ENCODE results near the gene COL25A1.

COL25A1 gene

DNA sequence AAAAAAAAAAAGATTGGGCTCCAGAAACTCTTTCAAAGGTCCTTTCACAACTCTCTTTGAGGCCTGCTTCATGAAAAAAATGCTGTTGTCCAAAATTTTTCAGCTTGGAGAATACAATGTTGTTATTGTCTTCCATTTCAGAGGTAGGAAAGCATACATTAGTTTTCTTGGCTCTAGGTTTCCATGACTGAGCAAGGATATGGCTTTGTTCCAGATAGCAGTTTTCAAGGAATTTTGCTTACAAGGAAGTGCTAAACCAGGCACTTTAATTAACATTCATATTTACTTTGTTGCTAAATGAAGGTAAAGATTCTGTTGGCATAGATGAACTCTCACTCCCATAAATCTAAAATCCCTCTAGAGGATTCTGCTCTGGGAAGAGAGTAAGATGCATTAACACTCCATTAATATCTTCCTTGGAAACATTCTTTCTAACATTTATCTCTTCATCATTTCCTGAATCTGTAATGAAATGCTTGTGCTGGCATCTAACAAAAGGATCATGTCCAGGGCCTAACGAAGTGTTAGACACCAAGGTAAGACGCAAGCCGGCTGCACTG is 118.4 kb downstream of the COL25A1 start:
- H3K36me3 Mint-ChIP-seq (ENCODE audit: low read depth), result no peaks in the 10 kb centered on the region
- H3K4me1 Mint-ChIP-seq (ENCODE audit: low read depth), result no peaks in the 10 kb centered on the region
- H3K9me3 Mint-ChIP-seq, result no peaks in the 10 kb centered on the region
- H3K4me3 Mint-ChIP-seq, result no peak overlapping the region
- no peak overlapping the region for H3K27ac Mint-ChIP-seq
- peaks cover 19% of the 10 kb centered on the region for H3K27me3 Mint-ChIP-seq (ENCODE audit: low read depth)

DNA sequence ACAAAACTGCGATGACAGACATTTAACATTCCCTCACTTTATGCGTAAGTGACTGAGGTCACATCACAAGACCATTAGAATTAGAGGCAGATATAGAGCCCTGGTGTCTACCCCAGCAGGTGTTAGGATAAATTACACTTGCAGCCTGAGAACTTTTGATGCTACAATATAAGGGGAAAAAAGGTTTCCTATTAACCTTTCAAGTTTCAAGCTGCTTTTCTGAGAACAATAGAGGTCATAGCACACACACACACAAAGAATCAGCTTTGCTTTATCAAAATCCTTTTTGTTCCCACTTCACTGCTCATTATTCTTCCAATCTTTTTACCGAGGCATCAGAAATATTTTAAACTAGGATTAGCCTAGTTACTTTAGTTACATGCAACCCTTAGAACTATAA is 119.8 kb downstream of the COL25A1 start:
- no peak overlapping the region for H3K4me3 Mint-ChIP-seq
- no peaks in the 10 kb centered on the region for H3K4me1 Mint-ChIP-seq (ENCODE audit: low read depth)
- H3K9me3 Mint-ChIP-seq, result no peaks in the 10 kb centered on the region
- no peak overlapping the region for H3K27ac Mint-ChIP-seq
- no peaks in the 10 kb centered on the region for H3K36me3 Mint-ChIP-seq (ENCODE audit: low read depth)
- H3K27me3 Mint-ChIP-seq (ENCODE audit: low read depth), result peaks cover 17% of the 10 kb centered on the region

DNA sequence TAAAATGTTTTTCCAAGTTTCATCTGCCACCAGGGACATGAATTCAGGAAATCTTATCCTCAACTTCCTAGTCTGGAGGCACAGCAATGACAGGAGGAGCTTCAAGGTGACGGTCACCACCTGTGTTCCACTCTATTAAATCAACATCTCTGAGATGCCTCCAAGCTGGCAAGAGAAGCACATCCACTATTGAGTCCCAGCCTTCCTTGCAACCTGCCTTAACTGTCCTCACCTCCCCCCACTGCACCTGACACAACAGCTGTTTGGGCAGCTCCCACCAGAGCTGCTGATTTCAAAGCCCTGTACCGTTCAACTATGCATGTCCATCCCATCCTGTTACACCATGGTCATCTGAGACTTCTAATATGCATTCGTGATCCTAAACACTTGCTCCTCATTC is 123.4 kb downstream of the COL25A1 start:
- no peaks in the 10 kb centered on the region for H3K4me1 Mint-ChIP-seq (ENCODE audit: low read depth)
- H3K27ac Mint-ChIP-seq, result no peak overlapping the region
- H3K27me3 Mint-ChIP-seq (ENCODE audit: low read depth), result peaks cover 17% of the 10 kb centered on the region
- H3K9me3 Mint-ChIP-seq, result no peaks in the 10 kb centered on the region
- H3K36me3 Mint-ChIP-seq (ENCODE audit: low read depth), result no peaks in the 10 kb centered on the region
- H3K4me3 Mint-ChIP-seq, result no peak overlapping the region

DNA sequence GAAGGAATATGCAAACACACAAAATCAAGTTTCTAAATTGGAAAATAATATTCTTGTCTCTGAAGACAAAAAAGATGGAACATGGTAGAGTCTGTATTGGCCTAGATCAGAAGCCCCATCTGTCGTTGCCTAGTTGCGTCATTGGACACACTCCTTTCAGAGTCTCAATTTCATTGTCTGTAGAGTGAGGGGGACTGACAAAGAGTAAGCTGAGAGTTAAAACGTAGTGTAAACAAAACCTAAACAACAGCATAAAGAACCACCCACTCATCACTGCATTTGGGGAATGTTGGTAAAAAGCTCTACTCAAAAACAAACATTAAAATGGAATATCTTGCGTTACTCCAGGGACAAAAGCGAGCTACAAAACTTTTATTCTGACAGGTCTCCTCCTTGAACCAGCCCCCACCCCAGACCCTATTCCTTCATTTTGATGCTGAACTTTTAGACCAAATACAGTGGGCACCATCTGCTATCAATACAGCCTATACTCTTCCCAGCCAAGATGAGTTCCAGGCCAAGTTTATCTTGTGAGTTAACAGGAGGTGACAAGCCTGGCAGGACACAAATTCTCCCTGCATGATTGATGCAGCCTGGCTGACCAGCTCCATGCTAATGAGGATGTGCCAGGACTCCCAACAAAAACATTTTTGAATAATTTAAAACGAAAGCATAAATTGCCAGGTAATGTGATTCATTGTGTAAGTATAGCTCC is 125.2 kb downstream of the COL25A1 start:
- peaks cover 17% of the 10 kb centered on the region for H3K27me3 Mint-ChIP-seq (ENCODE audit: low read depth)
- no peaks in the 10 kb centered on the region for H3K9me3 Mint-ChIP-seq
- H3K4me3 Mint-ChIP-seq, result no peak overlapping the region
- H3K4me1 Mint-ChIP-seq (ENCODE audit: low read depth), result no peaks in the 10 kb centered on the region
- no peak overlapping the region for H3K27ac Mint-ChIP-seq
- no peaks in the 10 kb centered on the region for H3K36me3 Mint-ChIP-seq (ENCODE audit: low read depth)

DNA sequence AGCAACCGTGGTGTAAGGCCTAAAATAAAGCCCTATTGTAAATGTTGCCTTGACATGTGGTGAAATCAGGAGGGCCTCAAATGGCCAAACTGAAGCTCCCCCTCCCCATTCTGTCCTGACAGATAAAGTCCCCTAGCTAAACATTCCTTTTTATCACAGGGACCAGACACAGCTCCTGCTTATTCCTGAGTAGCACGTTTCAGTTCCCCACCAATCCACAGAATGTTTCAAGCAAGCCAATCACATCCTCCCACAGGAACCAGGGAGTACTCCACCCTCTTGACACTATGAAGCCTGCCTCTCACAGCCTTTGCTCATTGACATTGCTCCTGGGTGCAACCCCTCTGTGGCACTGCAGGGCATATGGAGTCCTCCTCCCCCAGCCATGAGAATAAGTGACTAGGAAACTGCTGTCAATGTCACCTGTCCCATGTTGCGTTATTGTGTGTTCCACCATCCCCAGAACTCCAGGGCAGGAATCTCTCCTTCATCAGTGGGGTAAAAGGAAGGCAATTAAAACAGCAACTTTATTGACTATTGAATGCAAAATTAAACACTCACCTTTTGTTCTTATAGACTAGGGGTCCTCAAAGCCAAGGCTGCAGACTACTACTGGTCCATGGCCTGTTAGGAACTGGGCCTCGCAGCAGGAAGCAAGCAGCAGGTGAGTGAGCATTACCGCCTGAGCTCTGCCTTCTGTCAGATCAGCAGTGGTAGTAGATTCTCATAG is 128.1 kb downstream of the COL25A1 start:
- H3K4me1 Mint-ChIP-seq (ENCODE audit: low read depth), result no peaks in the 10 kb centered on the region
- no peaks in the 10 kb centered on the region for H3K9me3 Mint-ChIP-seq
- H3K27ac Mint-ChIP-seq, result no peak overlapping the region
- no peaks in the 10 kb centered on the region for H3K36me3 Mint-ChIP-seq (ENCODE audit: low read depth)
- H3K4me3 Mint-ChIP-seq, result no peak overlapping the region
- H3K27me3 Mint-ChIP-seq (ENCODE audit: low read depth), result peaks cover 4% of the 10 kb centered on the region

DNA sequence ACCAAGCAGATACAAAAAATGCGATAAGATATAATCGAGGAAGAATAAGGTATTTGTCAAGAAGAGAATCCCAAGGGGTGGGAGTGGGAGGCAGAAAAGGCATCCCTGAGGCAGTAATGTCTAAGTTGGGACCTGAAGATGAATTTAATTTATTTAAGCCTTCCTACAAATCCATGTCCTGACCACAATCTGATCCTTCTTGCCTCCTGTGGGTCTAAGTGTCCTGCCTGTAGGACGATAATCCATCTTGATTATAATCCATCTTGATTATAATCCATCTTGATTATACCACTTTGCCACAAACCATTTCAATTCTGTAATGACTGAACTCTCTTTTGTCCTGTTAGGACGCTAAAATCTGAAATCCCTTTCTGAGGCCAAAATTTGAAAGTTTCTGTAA is 130.2 kb downstream of the COL25A1 start:
- Mint-ChIP-seq H3K27me3 (ENCODE audit: low read depth) (peaks cover 10% of the 10 kb centered on the region), H3K27ac (no peak overlapping the region), H3K9me3 (no peaks in the 10 kb centered on the region), H3K4me3 (no peak overlapping the region), H3K36me3 (ENCODE audit: low read depth) (no peaks in the 10 kb centered on the region), H3K4me1 (ENCODE audit: low read depth) (no peaks in the 10 kb centered on the region)

DNA sequence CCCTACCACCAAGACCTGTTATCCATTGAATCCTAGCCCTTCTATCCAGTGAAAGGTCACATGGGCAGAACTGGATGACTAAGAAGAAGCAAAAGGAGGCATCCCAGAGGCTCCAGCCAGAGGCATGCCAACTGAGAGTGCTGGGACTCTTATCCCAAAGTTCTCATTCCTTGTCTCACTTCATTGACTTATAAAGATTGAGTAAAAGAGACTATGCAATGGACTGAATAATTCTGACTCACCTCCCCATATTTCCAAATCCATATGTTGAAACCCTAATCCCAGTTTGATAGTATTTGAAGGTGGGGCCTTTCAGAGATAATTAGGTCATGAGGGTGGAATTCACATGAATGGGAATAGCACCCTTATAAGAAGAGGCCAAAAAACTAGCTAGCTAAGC is 131.4 kb downstream of the COL25A1 start:
- Mint-ChIP-seq H3K9me3 (no peaks in the 10 kb centered on the region), H3K4me1 (ENCODE audit: low read depth) (no peaks in the 10 kb centered on the region), H3K27ac (no peak overlapping the region), H3K4me3 (no peak overlapping the region), H3K27me3 (ENCODE audit: low read depth) (peaks cover 10% of the 10 kb centered on the region), H3K36me3 (ENCODE audit: low read depth) (no peaks in the 10 kb centered on the region)

DNA sequence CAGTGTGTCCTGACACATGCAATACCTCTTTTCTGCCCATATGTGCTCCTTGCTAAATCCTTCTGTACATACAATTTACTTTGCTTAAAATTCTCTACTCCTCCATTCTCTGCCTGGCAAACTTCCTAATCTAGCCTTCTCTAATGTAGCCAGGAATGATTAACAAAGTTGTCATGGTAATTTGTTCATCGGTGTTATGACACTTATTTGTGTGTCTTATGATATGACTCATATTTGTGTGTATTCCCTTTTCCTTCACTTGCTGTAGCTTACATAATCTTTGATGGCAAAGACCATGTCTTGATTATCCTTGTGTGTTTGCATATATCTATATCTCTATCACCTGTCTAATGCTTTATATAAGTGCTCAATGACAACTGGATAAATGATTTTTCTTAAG is 133.3 kb downstream of the COL25A1 start:
- no peaks in the 10 kb centered on the region for H3K36me3 Mint-ChIP-seq (ENCODE audit: low read depth)
- H3K27ac Mint-ChIP-seq, result no peak overlapping the region
- H3K27me3 Mint-ChIP-seq (ENCODE audit: low read depth), result peaks cover 10% of the 10 kb centered on the region
- H3K4me1 Mint-ChIP-seq (ENCODE audit: low read depth), result no peaks in the 10 kb centered on the region
- no peak overlapping the region for H3K4me3 Mint-ChIP-seq
- no peaks in the 10 kb centered on the region for H3K9me3 Mint-ChIP-seq

DNA sequence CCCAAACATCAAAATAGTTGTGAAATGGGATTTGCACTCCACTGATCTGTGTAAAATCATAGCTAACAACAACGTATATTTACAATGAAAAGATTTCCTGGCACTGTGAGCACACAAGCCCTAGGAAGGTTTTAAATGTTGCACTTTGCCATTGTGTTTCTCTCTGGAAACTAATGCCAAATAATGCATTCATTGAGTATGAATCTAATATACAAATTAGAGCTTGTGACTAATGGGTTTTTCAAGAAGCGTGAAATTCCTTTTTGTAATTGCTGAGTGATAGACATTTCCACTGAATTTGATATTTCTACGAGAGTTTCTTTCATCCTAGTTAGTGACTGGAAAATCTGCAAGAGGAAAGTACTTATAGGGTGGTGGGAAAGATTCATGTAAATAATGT is 135.9 kb downstream of the COL25A1 start:
- Mint-ChIP-seq H3K27ac (no peak overlapping the region), H3K36me3 (ENCODE audit: low read depth) (no peaks in the 10 kb centered on the region), H3K27me3 (ENCODE audit: low read depth) (peaks cover 16% of the 10 kb centered on the region), H3K4me3 (no peak overlapping the region), H3K9me3 (no peaks in the 10 kb centered on the region), H3K4me1 (ENCODE audit: low read depth) (no peaks in the 10 kb centered on the region)

DNA sequence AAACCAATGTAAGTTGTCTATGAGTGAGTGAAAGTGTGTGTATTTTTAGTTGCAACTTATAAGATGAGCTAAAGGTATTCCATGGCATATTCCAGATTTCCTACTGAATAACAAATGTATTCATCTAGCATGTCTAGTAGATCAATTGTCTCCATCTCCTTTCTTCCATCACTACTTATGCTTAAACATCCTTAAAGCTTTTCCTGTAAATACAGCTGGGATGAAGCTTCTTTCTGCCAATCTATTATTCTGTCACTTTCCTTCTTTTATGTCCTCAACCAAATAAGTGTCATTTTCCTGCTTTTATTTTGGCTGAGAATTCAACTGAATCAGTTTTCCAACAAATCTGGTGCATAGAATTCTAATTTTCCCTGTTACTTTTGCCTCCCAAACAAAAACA is 136.3 kb downstream of the COL25A1 start:
- Mint-ChIP-seq H3K36me3 (ENCODE audit: low read depth) (no peaks in the 10 kb centered on the region), H3K4me1 (ENCODE audit: low read depth) (no peaks in the 10 kb centered on the region), H3K9me3 (no peaks in the 10 kb centered on the region), H3K27me3 (ENCODE audit: low read depth) (peaks cover 16% of the 10 kb centered on the region), H3K4me3 (no peak overlapping the region), H3K27ac (no peak overlapping the region)

DNA sequence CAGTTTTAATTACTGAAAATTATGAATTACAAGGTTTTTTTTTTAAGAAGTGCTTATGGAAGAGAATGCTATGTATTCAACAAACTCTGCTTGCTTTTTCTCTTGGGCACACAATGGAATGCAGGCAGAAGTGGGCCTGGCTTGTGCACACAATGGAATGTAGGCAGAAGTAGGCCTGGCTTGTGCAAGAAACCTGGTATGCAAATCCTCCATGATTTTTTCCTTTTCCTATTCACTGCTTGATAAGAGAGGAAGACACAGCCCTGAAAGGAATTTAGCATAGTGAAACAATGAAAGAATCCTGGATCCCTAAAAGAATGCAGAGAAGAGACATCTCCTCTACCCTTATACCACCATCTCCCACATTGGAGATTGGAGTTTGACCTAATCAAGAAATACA is 138.4 kb downstream of the COL25A1 start:
- no peaks in the 10 kb centered on the region for H3K36me3 Mint-ChIP-seq (ENCODE audit: low read depth)
- H3K4me1 Mint-ChIP-seq (ENCODE audit: low read depth), result no peaks in the 10 kb centered on the region

DNA sequence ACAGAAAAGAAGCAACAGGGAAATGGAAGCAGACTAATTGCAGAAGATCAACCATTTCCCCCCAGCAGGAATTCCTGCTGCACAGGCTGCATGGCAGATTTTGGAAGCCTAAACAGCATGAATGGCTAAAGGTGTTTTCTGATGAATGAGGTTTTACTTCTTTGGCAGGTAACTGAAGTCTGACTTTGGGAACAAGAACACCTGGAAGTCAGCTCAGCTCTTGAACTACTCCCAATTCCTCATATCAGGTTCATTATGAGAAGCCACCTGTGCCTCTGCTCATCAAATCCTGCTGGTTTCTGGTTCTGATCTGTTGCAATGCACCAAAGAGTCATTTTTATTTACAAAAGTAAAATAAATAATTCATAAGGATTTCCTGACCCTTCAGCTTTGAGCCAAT is 139.0 kb downstream of the COL25A1 start:
- Mint-ChIP-seq H3K27ac (no peak overlapping the region), H3K27me3 (ENCODE audit: low read depth) (peaks cover 9% of the 10 kb centered on the region), H3K36me3 (ENCODE audit: low read depth) (no peaks in the 10 kb centered on the region), H3K4me3 (no peak overlapping the region), H3K9me3 (no peaks in the 10 kb centered on the region), H3K4me1 (ENCODE audit: low read depth) (no peaks in the 10 kb centered on the region)

More for the DNA sequence above, 138.4 kb downstream of the COL25A1 start:
- Mint-ChIP-seq H3K9me3 (no peaks in the 10 kb centered on the region), H3K4me3 (no peak overlapping the region), H3K27me3 (ENCODE audit: low read depth) (peaks cover 13% of the 10 kb centered on the region), H3K27ac (no peak overlapping the region)

DNA sequence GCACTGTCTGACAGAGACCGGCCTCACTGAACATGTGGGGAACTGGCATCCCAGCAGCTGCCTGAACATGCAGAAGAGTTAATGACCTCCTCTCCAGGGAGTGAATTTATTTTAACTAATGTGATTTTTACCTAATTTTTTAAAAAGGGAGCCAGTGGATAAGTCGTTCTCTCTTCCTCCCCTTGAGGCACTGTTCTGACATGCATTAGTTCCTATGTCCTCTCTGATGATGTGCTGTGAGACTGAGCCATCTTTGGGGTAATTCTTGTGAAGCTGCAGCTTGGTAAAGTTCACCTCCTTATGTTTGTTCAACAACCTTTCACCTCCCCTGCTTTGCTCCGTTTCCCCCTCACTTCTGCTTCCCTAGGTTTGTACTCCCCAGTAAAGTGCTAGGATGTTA is 139.7 kb downstream of the COL25A1 start:
- H3K4me3 Mint-ChIP-seq, result no peak overlapping the region
- H3K27ac Mint-ChIP-seq, result no peak overlapping the region
- H3K27me3 Mint-ChIP-seq (ENCODE audit: low read depth), result peaks cover 9% of the 10 kb centered on the region

DNA sequence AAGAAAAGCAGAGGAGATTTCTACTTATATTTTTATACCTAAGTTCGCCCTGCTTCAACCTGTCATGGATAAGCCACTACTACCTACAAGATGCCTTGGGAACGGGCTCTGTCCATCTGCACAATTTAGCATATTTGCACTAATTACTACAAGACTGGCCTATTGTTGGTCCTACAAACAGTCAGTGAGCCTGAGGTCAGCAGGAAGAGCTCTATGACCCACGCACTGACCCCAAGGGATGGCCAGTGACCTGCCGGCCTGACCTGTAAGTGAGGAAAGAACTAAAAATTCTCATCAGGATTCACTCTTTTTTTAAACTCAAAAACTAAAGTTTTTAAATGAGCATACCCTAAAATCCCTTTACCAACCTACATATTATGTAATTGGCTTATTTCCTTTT is 142.0 kb downstream of the COL25A1 start:
- Mint-ChIP-seq H3K4me3 (no peak overlapping the region), H3K36me3 (ENCODE audit: low read depth) (no peaks in the 10 kb centered on the region), H3K4me1 (ENCODE audit: low read depth) (no peaks in the 10 kb centered on the region), H3K9me3 (no peaks in the 10 kb centered on the region), H3K27me3 (ENCODE audit: low read depth) (peaks cover 5% of the 10 kb centered on the region), H3K27ac (no peak overlapping the region)

More for the DNA sequence above, 139.7 kb downstream of the COL25A1 start:
- H3K9me3 Mint-ChIP-seq, result no peaks in the 10 kb centered on the region
- no peaks in the 10 kb centered on the region for H3K36me3 Mint-ChIP-seq (ENCODE audit: low read depth)
- H3K4me1 Mint-ChIP-seq (ENCODE audit: low read depth), result no peaks in the 10 kb centered on the region

DNA sequence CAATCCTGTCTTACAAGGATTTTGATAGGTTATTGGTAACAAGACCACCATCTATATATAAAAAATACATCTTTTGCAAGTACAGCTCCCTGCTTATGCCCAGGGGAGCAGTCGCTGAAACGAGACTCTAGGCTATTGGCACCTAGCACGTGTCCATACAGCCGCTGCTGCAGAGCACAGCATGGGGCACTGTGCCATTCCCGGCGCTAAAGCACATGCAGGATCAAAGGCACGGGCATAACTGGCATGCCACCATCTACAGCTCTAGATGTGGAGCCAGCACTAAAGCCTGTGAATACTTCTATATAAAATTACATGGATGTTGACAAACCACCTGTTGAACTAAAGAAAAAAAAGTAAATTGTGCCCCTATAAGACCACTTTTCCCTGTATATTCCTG is 144.8 kb downstream of the COL25A1 start:
- no peak overlapping the region for H3K4me3 Mint-ChIP-seq
- H3K36me3 Mint-ChIP-seq (ENCODE audit: low read depth), result no peaks in the 10 kb centered on the region
- peaks cover 3% of the 10 kb centered on the region for H3K27me3 Mint-ChIP-seq (ENCODE audit: low read depth)
- no peak overlapping the region for H3K27ac Mint-ChIP-seq
- H3K4me1 Mint-ChIP-seq (ENCODE audit: low read depth), result no peaks in the 10 kb centered on the region
- H3K9me3 Mint-ChIP-seq, result no peaks in the 10 kb centered on the region
